IMR-90 (cell line): Measurements from ENCODE around the gene ARRDC2. TPM values are rescaled to one million over a fixed set of nuclear protein-coding genes. Genes with fewer than 3 reads are reported as not detected.

Experiments
- ATAC-seq: fragments of 200-7000 bp; cut with Tn5 transposase; 2 replicates; pipeline ENCODE4 v1.9.1; 2020; ENCODE audit warnings: low read depth, mild to moderate bottlenecking, moderate library complexity
- BruUV-seq: library from RNA; stranded (reverse); fragments of 400-500 nt; replicated peaks from 2 replicates; lab custom pipeline; 2021; lab: Mats Ljungman, UMichigan
- CTCF ChIA-PET: fragments of 300-600 bp; formaldehyde crosslinking; extraction: SDS; loops from one replicate; lab custom pipeline; 2021; ENCODE audit warnings: antibody characterized with exemption; lab: Yijun Ruan, JAX
- POLR2A ChIA-PET: fragments of 300-600 bp; sonication (Branson Sonifier 250); formaldehyde crosslinking; loops from one replicate; lab custom pipeline; 2022; ENCODE audit warnings: antibody characterized with exemption; ENCODE audit not compliant: unreplicated experiment; lab: Charles Lee
- DNase-seq: peaks from one replicate; pipeline ENCODE4 v3.0.0; 2013
- H2AFZ ChIP-seq: replicated peaks from 2 replicates; pipeline ENCODE3; 2013; ENCODE audit warnings: low read length, mild to moderate bottlenecking; ENCODE audit not compliant: poor library complexity
- H2AK5ac ChIP-seq: 2 replicates; pipeline ENCODE4 v1.6.1; 2013; ENCODE audit warnings: low read depth, low read length, inconsistent platforms
- H2AK9ac ChIP-seq: replicated peaks from 2 replicates; pipeline ENCODE3; 2013; ENCODE audit warnings: mild to moderate bottlenecking, low read depth, low read length, moderate library complexity; ENCODE audit not compliant: poor library complexity
- H2BK120ac ChIP-seq: 2 replicates; pipeline ENCODE4 v1.6.1; 2013; ENCODE audit warnings: low read depth, low read length, inconsistent platforms
- H2BK15ac ChIP-seq: 3 replicates; pipeline ENCODE4 v1.6.1; 2013; ENCODE audit warnings: low read depth, low read length, inconsistent platforms
- H2BK20ac ChIP-seq: 2 replicates; pipeline ENCODE4 v1.6.1; 2013; ENCODE audit warnings: low read depth, mild to moderate bottlenecking, inconsistent platforms, low read length, moderate library complexity
- H2BK5ac ChIP-seq: 2 replicates; pipeline ENCODE4 v1.6.1; 2013; ENCODE audit warnings: mild to moderate bottlenecking, low read depth, low read length, inconsistent platforms; ENCODE audit not compliant: poor library complexity, severe bottlenecking
- H3K14ac ChIP-seq: replicated peaks from 2 replicates; pipeline ENCODE4 v1.6.1; 2013; ENCODE audit warnings: low read depth, low read length, inconsistent platforms
- H3K18ac ChIP-seq: 2 replicates; pipeline ENCODE4 v1.6.1; 2013; ENCODE audit warnings: low read depth, low read length, control low read depth
- H3K23ac ChIP-seq: 2 replicates; pipeline ENCODE4 v1.6.1; 2013; ENCODE audit warnings: low read depth, low read length, inconsistent platforms
- H3K27ac ChIP-seq: 2 replicates; pipeline ENCODE4 v1.5.1; 2013; ENCODE audit warnings: mild to moderate bottlenecking, control low read depth, low read length; ENCODE audit not compliant: insufficient read depth
- H3K27me3 ChIP-seq: 2 replicates; pipeline ENCODE4 v1.6.1; 2013; ENCODE audit warnings: low read length; ENCODE audit not compliant: control insufficient read depth, insufficient read depth
- H3K36me3 ChIP-seq: 2 replicates; pipeline ENCODE4 v1.6.1; 2013; ENCODE audit warnings: low read length, mixed read lengths; ENCODE audit not compliant: control insufficient read depth, insufficient read depth
- H3K4ac ChIP-seq: 2 replicates; pipeline ENCODE4 v1.6.1; 2013; ENCODE audit warnings: low read depth, low read length, inconsistent platforms
- H3K4me1 ChIP-seq: 2 replicates; pipeline ENCODE4 v1.6.1; 2013; ENCODE audit warnings: low read length, mixed read lengths; ENCODE audit not compliant: control insufficient read depth, insufficient read depth
- H3K4me2 ChIP-seq: 2 replicates; pipeline ENCODE4 v1.6.1; 2013; ENCODE audit warnings: low read depth, mild to moderate bottlenecking, control low read depth, low read length, moderate library complexity
- H3K4me3 ChIP-seq: 2 replicates; pipeline ENCODE4 v1.5.1; 2013; ENCODE audit warnings: low read depth, mild to moderate bottlenecking, control low read depth, low read length, moderate library complexity; ENCODE audit not compliant: insufficient read depth
- H3K56ac ChIP-seq: 2 replicates; pipeline ENCODE4 v1.6.1; 2013; ENCODE audit warnings: low read length, inconsistent platforms; ENCODE audit not compliant: insufficient read depth; ENCODE audit errors: extremely low read depth
- H3K79me1 ChIP-seq, 2 experiments: 2 replicates each; pipeline ENCODE4 v1.6.1; 2013; ENCODE audit warnings: low read length in 2 of 2, inconsistent platforms in 1 of 2, low read depth in 1 of 2
- H3K9ac ChIP-seq: 2 replicates; pipeline ENCODE4 v1.6.1; 2013; ENCODE audit warnings: low read depth, low read length, control low read depth
- H3K9me1 ChIP-seq: 2 replicates; pipeline ENCODE4 v1.6.1; 2013; ENCODE audit warnings: low read length, inconsistent platforms; ENCODE audit not compliant: insufficient read depth
- H3K9me3 ChIP-seq: 2 replicates; pipeline ENCODE4 v1.6.1; 2013; ENCODE audit warnings: low read length; ENCODE audit not compliant: control insufficient read depth, insufficient read depth
- H4K20me1 ChIP-seq: 2 replicates; pipeline ENCODE4 v1.6.1; 2013; ENCODE audit warnings: low read length, inconsistent platforms; ENCODE audit not compliant: insufficient read depth
- H4K5ac ChIP-seq: 2 replicates; pipeline ENCODE4 v1.6.1; 2013; ENCODE audit warnings: mild to moderate bottlenecking, low read depth, low read length, control low read depth
- H4K8ac ChIP-seq, 2 experiments: 2 replicates each; pipeline ENCODE4 v1.6.1; 2013; ENCODE audit warnings: low read depth in 2 of 2, low read length in 2 of 2, control low read depth in 1 of 2, inconsistent platforms in 1 of 2
- H4K91ac ChIP-seq: 2 replicates; pipeline ENCODE4 v1.6.1; 2013; ENCODE audit warnings: low read depth, low read length, inconsistent platforms; ENCODE audit not compliant: insufficient read depth
- CEBPB ChIP-seq: IDR thresholded peaks from 2 replicates; pipeline ENCODE4 v1.6.1; 2012; ENCODE audit warnings: low read depth, low read length, improper control_type of control experiment
- CHD1 ChIP-seq: IDR thresholded peaks from 2 replicates; pipeline ENCODE4 v1.6.1; 2012; ENCODE audit warnings: low read depth, low read length, improper control_type of control experiment
- CTCF ChIP-seq: conservative IDR thresholded peaks from 2 replicates; pipeline ENCODE4 v1.5.1; 2012; ENCODE audit warnings: mild to moderate bottlenecking, low read depth, low read length, improper control_type of control experiment
- ELK1 ChIP-seq: fragments of 150-350 bp; IDR thresholded peaks from 2 replicates; pipeline ENCODE4 v1.6.1; 2016; ENCODE audit warnings: low read depth, mild to moderate bottlenecking, low read length, moderate library complexity, borderline replicate concordance
- MAFK ChIP-seq: IDR thresholded peaks from 2 replicates; pipeline ENCODE4 v1.6.1; 2012; ENCODE audit warnings: low read depth, low read length, improper control_type of control experiment
- MAZ ChIP-seq: IDR thresholded peaks from 2 replicates; pipeline ENCODE4 v1.6.1; 2012; ENCODE audit warnings: low read depth, mild to moderate bottlenecking, low read length, improper control_type of control experiment, moderate library complexity, borderline replicate concordance
- MXI1 ChIP-seq: IDR thresholded peaks from 2 replicates; pipeline ENCODE4 v1.6.1; 2012; ENCODE audit warnings: low read depth, mild to moderate bottlenecking, low read length, moderate library complexity, borderline replicate concordance
- RCOR1 ChIP-seq: IDR thresholded peaks from 2 replicates; pipeline ENCODE4 v1.6.1; 2012; ENCODE audit warnings: mild to moderate bottlenecking, low read length, improper control_type of control experiment; ENCODE audit not compliant: insufficient replicate concordance
- RFX5 ChIP-seq: IDR thresholded peaks from 2 replicates; pipeline ENCODE4 v1.8.0; 2012; ENCODE audit warnings: low read depth, mild to moderate bottlenecking, low read length, moderate library complexity
- SMC3 ChIP-seq: fragments of 150-350 bp; IDR thresholded peaks from 2 replicates; pipeline ENCODE4 v1.6.1; 2016; ENCODE audit warnings: low read depth, mild to moderate bottlenecking, antibody characterized with exemption, low read length, moderate library complexity
- WGBS, 2 experiments: methylation state at CpG; one replicate each; pipeline versions ENCODE4 v1.1.5 to v1.1.7; 2013; ENCODE audit warnings: missing lambda C conversion rate in 2 of 2; ENCODE audit not compliant: insufficient read length in 1 of 2; ENCODE audit errors: extremely low coverage in 2 of 2; 5-methylcytosine and 5-hydroxymethylcytosine counted together
- dilution Hi-C: fragments of 300-500 bp; cut with HindIII; formaldehyde crosslinking; loops from one replicate; pipeline ENCODE4 v1.14.3; 2018; ENCODE audit warnings: low sequenced_read_pairs; ENCODE audit not compliant: unreplicated experiment
- in situ Hi-C: fragments of 300-500 bp; cut with MboI; formaldehyde crosslinking; loops from 3 replicates; pipeline ENCODE4 v1.14.3; 2019; ENCODE audit warnings: low sequenced_read_pairs, inconsistent platforms, mixed read lengths
- intact Hi-C: fragments of 100-400 bp; cut with micrococcal nuclease; formaldehyde crosslinking; loops from 2 replicates; pipeline ENCODE4 v1.10.0; 2022
- polyA plus RNA-seq, 3 experiments: library from polyadenylated mRNA; depleted of rRNA; stranded (reverse); fragments of >200 nt; gene quantifications; 2 replicates each; pipeline ENCODE4 v1.2.3, GENCODE V29; 2012; ENCODE audit warnings: low replicate concordance in 1 of 3
- total RNA-seq: library from RNA; depleted of rRNA; stranded (reverse); fragments of >200 nt; gene quantifications from 2 replicates; pipeline ENCODE4 v1.2.3, GENCODE V29; 2012

ARRDC2 gene
- total and polyA plus RNA-seq, 2 of the 4 experiments (the other 2 are of a cell fraction) = 1.4 to 4.9 TPM

GRCh38 chr19:17977488-17977887 is 30.5 kb upstream of the ARRDC2 start:
- no peak overlapping the region for H2AFZ ChIP-seq
- no peak overlapping the region for H4K5ac ChIP-seq
- peaks cover 16% of the 10 kb centered on the region for H3K27me3 ChIP-seq
- H4K8ac ChIP-seq = no peak overlapping the region
- H4K91ac ChIP-seq = no peak overlapping the region
- ChIA-PET POLR2A (no interaction called here), CTCF (interaction anchor here (0.5 kb wide), 1 partner anchor 17 kb away, joined by 3 read pairs; no protein-coding TSS in a partner anchor)
- no peak overlapping the region for H3K4me2 ChIP-seq
- H3K4ac ChIP-seq = no peak overlapping the region
- DNase-seq (no peak), ATAC-seq (no peak)
- H3K9ac ChIP-seq = no peak overlapping the region
- intact Hi-C loops = no loop called here
- H3K18ac ChIP-seq = no peak overlapping the region
- no peak overlapping the region for H3K27ac ChIP-seq
- no peak overlapping the region for H2BK20ac ChIP-seq
- H3K56ac ChIP-seq = no peak overlapping the region
- H2AK5ac ChIP-seq = no peak overlapping the region
- in situ Hi-C loops = no loop called here
- no TSS peak for BruUV-seq
- no peak overlapping the region for H2BK5ac ChIP-seq
- no peak overlapping the region for H2BK15ac ChIP-seq
- H3K4me3 ChIP-seq = no peak overlapping the region
- no peaks in the 10 kb centered on the region for H3K9me3 ChIP-seq
- H3K4me1 ChIP-seq = no peaks in the 10 kb centered on the region
- H3K36me3 ChIP-seq = no peaks in the 10 kb centered on the region
- no peak overlapping the region for H2BK120ac ChIP-seq
- 83% methylated on average over 4 of the region's 7 CpGs; no CpG with 5 or more reads in 1 of the 2 experiments for WGBS, 2 experiments
- H3K14ac ChIP-seq = no peak overlapping the region
- dilution Hi-C loops = no loop called here
- H2AK9ac ChIP-seq = no peak overlapping the region
- TF ChIP-seq SMC3 (no peak), MAZ (no peak), RCOR1 (no peak), MXI1 (no peak), MAFK (no peak), CHD1 (no peak), RFX5 (no peak), CTCF (no peak), ELK1 (no peak), CEBPB (no peak)
- H4K20me1 ChIP-seq = no peaks in the 10 kb centered on the region
- H3K79me1 ChIP-seq = no peaks in the 10 kb centered on the region
- no peak overlapping the region for H3K23ac ChIP-seq
- H3K9me1 ChIP-seq = no peaks in the 10 kb centered on the region
